Activated CD8-positive, alpha-beta memory T cell treated with anti-CD3 and anti-CD28 coated beads for 1 hour (primary cell): Measurements from ENCODE around the gene IRF2BPL.

Source experiments
- DNase-seq, 2 donors: peaks; one replicate each; pipeline ENCODE4 v3.0.0-alpha.2; 2020; ENCODE audit warnings: low read depth in 1 of 2; ENCODE audit errors: extremely low read depth in 1 of 2

IRF2BPL gene

GRCh38 chr14:76993752-76994151, 34.8 kb downstream of the IRF2BPL start:
- no peak for DNase-seq

GRCh38 chr14:76990084-76990483, 38.4 kb downstream of the IRF2BPL start:
- no peak for DNase-seq

- no peak for DNase-seq
Observed at GRCh38 chr14:76987956-76988520, 40.5 kb downstream of the IRF2BPL start.

- DNase-seq: no peak
Observed at GRCh38 chr14:76986231-76986565, 42.3 kb downstream of the IRF2BPL start.

GRCh38 chr14:76985540-76986230, 42.8 kb downstream of the IRF2BPL start:
- no peak for DNase-seq

- no peak for DNase-seq
Observed at GRCh38 chr14:76984787-76985375, 43.6 kb downstream of the IRF2BPL start.

GRCh38 chr14:76984297-76984696, 44.2 kb downstream of the IRF2BPL start:
- no peak for DNase-seq

GRCh38 chr14:76981670-76982069, 46.8 kb downstream of the IRF2BPL start:
- no peak for DNase-seq

GRCh38 chr14:76977793-76978720, 50.5 kb downstream of the IRF2BPL start:
- DNase-seq: peak; percentile 51 to 66

- DNase-seq: no peak
Observed at GRCh38 chr14:76976240-76977005, 52.1 kb downstream of the IRF2BPL start.

- DNase-seq: no peak
Observed at GRCh38 chr14:76975812-76976211, 52.7 kb downstream of the IRF2BPL start.

GRCh38 chr14:76975051-76975450, 53.5 kb downstream of the IRF2BPL start:
- DNase-seq: no peak
